Measurements from ENCODE around the gene SEMA5A.

Gene SEMA5A

GRCh38 chr5:9331372-9331771 lies 214.5 kb downstream of the SEMA5A start:
- TF ChIP-seq CTCF (conservative IDR thresholded peaks at IDR 0.05): no peak
- H3K27ac ChIP-seq: no peak overlapping the region

- H3K27ac ChIP-seq: no peak overlapping the region
- TF ChIP-seq CTCF (conservative IDR thresholded peaks at IDR 0.05): no peak
Measured at GRCh38 chr5:9329125-9329524, 216.8 kb downstream of the SEMA5A start.

- TF ChIP-seq CTCF (conservative IDR thresholded peaks at IDR 0.05): no peak
- H3K27ac ChIP-seq: no peak overlapping the region
Measured at GRCh38 chr5:9325549-9325948, 220.3 kb downstream of the SEMA5A start.

- H3K27ac ChIP-seq: no peak overlapping the region
- TF ChIP-seq CTCF (conservative IDR thresholded peaks at IDR 0.05): no peak
Measured at GRCh38 chr5:9324348-9325077, 221.4 kb downstream of the SEMA5A start.

GRCh38 chr5:9320652-9321051 lies 225.2 kb downstream of the SEMA5A start:
- TF ChIP-seq CTCF (conservative IDR thresholded peaks at IDR 0.05): no peak
- H3K27ac ChIP-seq: no peak overlapping the region

- TF ChIP-seq CTCF (conservative IDR thresholded peaks at IDR 0.05): no peak
Measured at GRCh38 chr5:9318031-9318430, 227.8 kb downstream of the SEMA5A start.

GRCh38 chr5:9316733-9317132 lies 229.1 kb downstream of the SEMA5A start:
- no peak for TF ChIP-seq CTCF (conservative IDR thresholded peaks at IDR 0.05)
- H3K27ac ChIP-seq: no peak overlapping the region

More at GRCh38 chr5:9318031-9318430, 227.8 kb downstream of the SEMA5A start:
- H3K27ac ChIP-seq: no peak overlapping the region

All from VCaP (cell line).